ENCODE data around the gene HINT3. TPM values are rescaled to one million over a fixed set of nuclear protein-coding genes. Genes with fewer than 3 reads are reported as not detected.

HINT3 gene
- total and polyA plus RNA-seq, 2 of the 13 experiments (the other 11 are each of a cell fraction or from before 2014, with no cell fraction given) = 3.1 to 22.8 TPM

DNA sequence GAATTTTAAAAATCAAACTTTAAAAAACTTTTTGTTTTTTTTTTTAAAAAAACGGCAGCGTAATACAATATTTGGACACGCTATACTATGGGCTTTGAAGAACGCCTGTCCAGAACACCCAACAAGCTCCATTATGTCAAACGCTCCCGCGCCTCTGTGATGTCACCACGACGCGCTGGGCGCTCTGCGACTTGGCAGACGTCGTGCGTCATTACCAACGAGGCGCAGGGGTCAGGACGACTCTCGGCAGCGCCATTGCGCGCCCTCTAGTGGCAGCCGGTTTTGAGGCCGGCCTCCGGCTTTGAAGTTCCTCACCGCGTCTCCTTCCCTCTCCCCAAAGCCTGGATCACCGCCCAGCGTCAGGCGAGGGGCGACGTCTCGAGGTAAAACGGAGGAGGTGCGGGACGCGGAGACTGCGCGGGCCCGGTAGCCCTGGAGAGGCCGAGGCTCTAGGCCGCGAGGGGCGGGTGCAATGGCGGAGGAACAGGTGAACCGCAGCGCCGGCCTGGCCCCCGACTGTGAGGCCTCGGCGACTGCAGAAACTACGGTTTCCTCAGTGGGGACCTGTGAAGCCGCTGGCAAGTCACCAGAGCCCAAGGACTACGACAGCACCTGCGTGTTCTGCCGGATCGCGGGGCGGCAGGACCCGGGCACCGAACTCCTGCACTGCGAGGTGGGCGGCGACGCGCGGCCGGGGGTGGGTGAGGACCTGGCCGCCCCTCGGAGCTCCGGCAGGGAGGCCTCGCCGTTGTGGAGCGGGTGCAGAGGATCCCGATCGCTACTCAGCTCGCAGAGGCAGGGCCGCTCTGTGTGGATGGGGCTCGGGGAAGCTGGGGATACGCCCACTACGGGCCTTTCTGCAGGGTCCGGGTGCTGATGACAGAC is at the start of gene HINT3 (continued):
- TF ChIP-seq, protein P1, sequence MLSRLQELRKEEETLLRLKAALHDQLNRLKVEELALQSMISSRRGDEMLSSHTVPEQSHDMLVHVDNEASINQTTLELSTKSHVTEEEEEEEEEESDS (CRISPR knock-in tag; IDR thresholded peaks at IDR 0.05; ENCODE audit: borderline replicate concordance) = peak; percentile 67; the same call in 1 of the 2 replicates
- TF ChIP-seq THYN1 (CRISPR knock-in tag; IDR thresholded peaks at IDR 0.05; ENCODE audit: borderline replicate concordance, low read depth) (no peak), ZNF652 (CRISPR knock-in tag; IDR thresholded peaks at IDR 0.05; ENCODE audit: borderline replicate concordance, low read depth) (peak; percentile 58; the same call in 1 of the 2 replicates), ZBTB7B (CRISPR knock-in tag; IDR thresholded peaks at IDR 0.05) (peak; percentile 95), ZNF335 (CRISPR knock-in tag; IDR thresholded peaks at IDR 0.05) (peak; percentile 52; the same call in 1 of the 2 replicates), ZFP36L2 (CRISPR knock-in tag; IDR thresholded peaks at IDR 0.05) (no peak), ZNF34 (CRISPR knock-in tag; IDR thresholded peaks at IDR 0.05; ENCODE audit: borderline replicate concordance) (0 out of 2 replicates have a peak, but pooled peaks have one; percentile 51), ZNF235 (CRISPR knock-in tag; IDR thresholded peaks at IDR 0.05; ENCODE audit: borderline replicate concordance) (peak; percentile 94; the same call in 1 of the 2 replicates), CENPT (CRISPR knock-in tag; IDR thresholded peaks at IDR 0.05; ENCODE audit: low read depth) (no peak; the same call in 1 of the 2 replicates), ZNF83 (CRISPR knock-in tag; IDR thresholded peaks at IDR 0.05; ENCODE audit: borderline replicate concordance) (peak; percentile 76; the same call in 1 of the 2 replicates), RCOR2 (CRISPR knock-in tag; IDR thresholded peaks at IDR 0.05) (peak; percentile 68), NR2C2 (CRISPR knock-in tag; IDR thresholded peaks at IDR 0.05; ENCODE audit: borderline replicate concordance) (peak; percentile 96), ZMYM3 (CRISPR knock-in tag; IDR thresholded peaks at IDR 0.05) (peak; percentile 80), AGO2 (optimal IDR thresholded peaks at IDR 0.05; ENCODE audit: low read depth, low read length) (peak; percentile 84), PHF5A (CRISPR knock-in tag; IDR thresholded peaks at IDR 0.05; ENCODE audit: low read depth, unreplicated experiment) (peak; percentile 72), HNRNPLL (IDR thresholded peaks at IDR 0.05; ENCODE audit: low read depth, low read length, poor library complexity, severe bottlenecking) (peak; percentile 81), ZNF264 (CRISPR knock-in tag; IDR thresholded peaks at IDR 0.05) (peak; percentile 89), SETDB1 (CRISPR knock-in tag; IDR thresholded peaks at IDR 0.05; ENCODE audit: borderline replicate concordance) (no peak), ZNF546 (CRISPR knock-in tag; conservative IDR thresholded peaks at IDR 0.05) (peak; percentile 91), KDM2A (CRISPR knock-in tag; IDR thresholded peaks at IDR 0.05; ENCODE audit: borderline replicate concordance, low read depth) (peak; percentile 99)
- TF ChIP-seq, protein P2, sequence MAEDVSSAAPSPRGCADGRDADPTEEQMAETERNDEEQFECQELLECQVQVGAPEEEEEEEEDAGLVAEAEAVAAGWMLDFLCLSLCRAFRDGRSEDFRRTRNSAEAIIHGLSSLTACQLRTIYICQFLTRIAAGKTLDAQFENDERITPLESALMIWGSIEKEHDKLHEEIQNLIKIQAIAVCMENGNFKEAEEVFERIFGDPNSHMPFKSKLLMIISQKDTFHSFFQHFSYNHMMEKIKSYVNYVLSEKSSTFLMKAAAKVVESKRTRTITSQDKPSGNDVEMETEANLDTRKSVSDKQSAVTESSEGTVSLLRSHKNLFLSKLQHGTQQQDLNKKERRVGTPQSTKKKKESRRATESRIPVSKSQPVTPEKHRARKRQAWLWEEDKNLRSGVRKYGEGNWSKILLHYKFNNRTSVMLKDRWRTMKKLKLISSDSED (CRISPR knock-in tag; IDR thresholded peaks at IDR 0.05) = peak; percentile 70; the same call in 1 of the 2 replicates
- TF ChIP-seq, protein P3, sequence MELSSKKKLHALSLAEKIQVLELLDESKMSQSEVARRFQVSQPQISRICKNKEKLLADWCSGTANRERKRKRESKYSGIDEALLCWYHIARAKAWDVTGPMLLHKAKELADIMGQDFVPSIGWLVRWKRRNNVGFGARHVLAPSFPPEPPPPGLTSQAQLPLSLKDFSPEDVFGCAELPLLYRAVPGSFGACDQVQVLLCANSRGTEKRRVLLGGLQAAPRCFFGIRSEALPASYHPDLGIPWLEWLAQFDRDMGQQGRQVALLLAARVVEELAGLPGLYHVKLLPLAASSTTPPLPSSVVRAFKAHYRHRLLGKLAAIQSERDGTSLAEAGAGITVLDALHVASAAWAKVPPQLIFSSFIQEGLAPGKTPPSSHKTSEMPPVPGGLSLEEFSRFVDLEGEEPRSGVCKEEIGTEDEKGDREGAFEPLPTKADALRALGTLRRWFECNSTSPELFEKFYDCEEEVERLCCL (CRISPR knock-in tag; IDR thresholded peaks at IDR 0.05; ENCODE audit: borderline replicate concordance) = peak; percentile 88; the same call in 1 of the 2 replicates
- TF ChIP-seq, protein P4, sequence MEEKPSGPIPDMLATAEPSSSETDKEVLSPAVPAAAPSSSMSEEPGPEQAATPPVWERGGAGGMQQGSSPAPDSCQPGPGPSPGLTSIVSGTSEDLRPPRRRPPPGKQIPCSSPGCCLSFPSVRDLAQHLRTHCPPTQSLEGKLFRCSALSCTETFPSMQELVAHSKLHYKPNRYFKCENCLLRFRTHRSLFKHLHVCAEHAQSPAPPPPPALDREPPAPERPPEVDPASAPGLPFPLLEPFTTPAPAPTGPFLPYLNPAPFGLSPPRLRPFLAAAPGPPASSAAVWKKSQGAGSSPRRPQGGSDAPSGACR (CRISPR knock-in tag; IDR thresholded peaks at IDR 0.05) = peak; percentile 90
- TF ChIP-seq, protein P5, sequence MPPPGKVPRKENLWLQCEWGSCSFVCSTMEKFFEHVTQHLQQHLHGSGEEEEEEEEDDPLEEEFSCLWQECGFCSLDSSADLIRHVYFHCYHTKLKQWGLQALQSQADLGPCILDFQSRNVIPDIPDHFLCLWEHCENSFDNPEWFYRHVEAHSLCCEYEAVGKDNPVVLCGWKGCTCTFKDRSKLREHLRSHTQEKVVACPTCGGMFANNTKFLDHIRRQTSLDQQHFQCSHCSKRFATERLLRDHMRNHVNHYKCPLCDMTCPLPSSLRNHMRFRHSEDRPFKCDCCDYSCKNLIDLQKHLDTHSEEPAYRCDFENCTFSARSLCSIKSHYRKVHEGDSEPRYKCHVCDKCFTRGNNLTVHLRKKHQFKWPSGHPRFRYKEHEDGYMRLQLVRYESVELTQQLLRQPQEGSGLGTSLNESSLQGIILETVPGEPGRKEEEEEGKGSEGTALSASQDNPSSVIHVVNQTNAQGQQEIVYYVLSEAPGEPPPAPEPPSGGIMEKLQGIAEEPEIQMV (CRISPR knock-in tag; IDR thresholded peaks at IDR 0.05; ENCODE audit: low read depth) = peak; percentile 58; the same call in 1 of the 2 replicates
